Smooth muscle cell (in vitro differentiated cells): ENCODE data around the gene VEPH1. TPM values are rescaled to one million over a fixed set of nuclear protein-coding genes. Genes with fewer than 3 reads are reported as not detected.

Experiments
- DNase-seq: peaks from one replicate; lab custom pipeline; 2025; ENCODE audit not compliant: unreplicated experiment; lab: John Stamatoyannopoulos, UW
- H2AFZ ChIP-seq: fragments of 200-600 bp; sonication (generic); 2 replicates; pipeline ENCODE4 v1.6.0; 2016; ENCODE audit warnings: antibody characterized with exemption, low read depth, mild to moderate bottlenecking
- H3F3A ChIP-seq: fragments of 200-600 bp; sonication (generic); 2 replicates; pipeline ENCODE4 v1.6.0; 2017; ENCODE audit warnings: antibody characterized with exemption, low read depth
- H3K27ac ChIP-seq: fragments of 200-600 bp; sonication (generic); 2 replicates; pipeline ENCODE4 v1.5.1; 2016; ENCODE audit warnings: low read depth, mild to moderate bottlenecking
- H3K27me3 ChIP-seq: fragments of 200-600 bp; sonication (generic); 2 replicates; pipeline ENCODE4 v1.6.1; 2016; ENCODE audit warnings: low read depth, mild to moderate bottlenecking
- H3K36me3 ChIP-seq: fragments of 200-600 bp; sonication (generic); 2 replicates; pipeline ENCODE4 v1.5.1; 2016; ENCODE audit warnings: low read depth
- H3K4me1 ChIP-seq: fragments of 200-600 bp; sonication (generic); 2 replicates; pipeline ENCODE4 v1.5.1; 2016; ENCODE audit warnings: low read depth
- H3K4me2 ChIP-seq: fragments of 200-600 bp; sonication (generic); 2 replicates; pipeline ENCODE4 v1.6.0; 2016; ENCODE audit warnings: mild to moderate bottlenecking
- H3K4me3 ChIP-seq: fragments of 200-600 bp; sonication (generic); 2 replicates; pipeline ENCODE4 v1.5.1; 2016; ENCODE audit warnings: mild to moderate bottlenecking
- H3K79me2 ChIP-seq: fragments of 200-600 bp; sonication (generic); 2 replicates; pipeline ENCODE4 v1.6.0; 2016; ENCODE audit warnings: low read depth, mild to moderate bottlenecking
- H3K9ac ChIP-seq: fragments of 200-600 bp; sonication (generic); 2 replicates; pipeline ENCODE4 v1.6.0; 2016; ENCODE audit warnings: low read depth
- H3K9me3 ChIP-seq: fragments of 200-600 bp; sonication (generic); replicated peaks from 2 replicates; pipeline ENCODE4 v1.5.1; 2016; ENCODE audit warnings: low read depth
- H4K20me1 ChIP-seq: fragments of 200-600 bp; sonication (generic); 2 replicates; pipeline ENCODE4 v1.6.0; 2016; ENCODE audit warnings: low read depth
- CTCF ChIP-seq: fragments of 200-600 bp; sonication (generic); IDR thresholded peaks from 2 replicates; pipeline ENCODE4 v1.5.1; 2017; ENCODE audit warnings: borderline replicate concordance, mild to moderate bottlenecking, antibody characterized with exemption; ENCODE audit not compliant: insufficient read depth, poor library complexity, severe bottlenecking
- WGBS: methylation state at CpG from one replicate; pipeline ENCODE4 v1.1.7; 2016; ENCODE audit warnings: low lambda C conversion rate; 5-methylcytosine and 5-hydroxymethylcytosine counted together
- polyA plus RNA-seq: library from polyadenylated mRNA; unstranded; fragments of >200 nt; fragmentation: Nextera tagmentation; extraction: Ambion mirVana; gene quantifications from 2 replicates; pipeline ENCODE4 v1.2.1, GENCODE V29; 2016
- total RNA-seq: library from RNA; depleted of rRNA; stranded (reverse); fragments of >200 nt; gene quantifications from 2 replicates; pipeline ENCODE4 v1.2.3, GENCODE V29; 2014

Gene VEPH1
- total and polyA plus RNA-seq, 2 experiments from 2014 or later, result 0.58 to 3.0 TPM

- Histone ChIP-seq H4K20me1 (no peaks in the 10 kb centered on the region), H3K27ac (no peak overlapping the region), H3K79me2 (no peaks in the 10 kb centered on the region), H3F3A (no peaks in the 10 kb centered on the region), H3K36me3 (no peaks in the 10 kb centered on the region), H3K4me3 (no peak overlapping the region), H3K9me3 (no peaks in the 10 kb centered on the region), H2AFZ (no peak overlapping the region), H3K9ac (no peak overlapping the region), H3K4me2 (no peak overlapping the region), H3K4me1 (peaks cover 32% of the 10 kb centered on the region), H3K27me3 (no peaks in the 10 kb centered on the region)
- WGBS, result 97% methylated on average over 3 of the region's 3 CpGs
- no peak for DNase-seq
- TF ChIP-seq CTCF, result no peak
Observed at GRCh38 chr3:157398598-157398997, 104.6 kb downstream of the VEPH1 start.

- H3K9ac ChIP-seq, result no peak overlapping the region
- no peaks in the 10 kb centered on the region for H3K36me3 ChIP-seq
- no peaks in the 10 kb centered on the region for H3F3A ChIP-seq
- no peak overlapping the region for H3K4me3 ChIP-seq
- no peak overlapping the region for H3K4me2 ChIP-seq
- no peaks in the 10 kb centered on the region for H3K79me2 ChIP-seq
- H3K27ac ChIP-seq, result no peak overlapping the region
- no peaks in the 10 kb centered on the region for H3K9me3 ChIP-seq
- 58% methylated on average over 1 of the region's 1 CpG for WGBS
- TF ChIP-seq CTCF, result no peak
- no peak for DNase-seq
- H2AFZ ChIP-seq, result no peak overlapping the region
- no peaks in the 10 kb centered on the region for H3K27me3 ChIP-seq
- H4K20me1 ChIP-seq, result no peaks in the 10 kb centered on the region
- no peaks in the 10 kb centered on the region for H3K4me1 ChIP-seq
Observed at GRCh38 chr3:157394411-157394810, 108.8 kb downstream of the VEPH1 start.

GRCh38 chr3:157393113-157393512 is 110.1 kb downstream of the VEPH1 start:
- Histone ChIP-seq H2AFZ (no peak overlapping the region), H4K20me1 (no peaks in the 10 kb centered on the region), H3K4me1 (peaks cover 1% of the 10 kb centered on the region), H3K4me2 (no peak overlapping the region), H3K27me3 (no peaks in the 10 kb centered on the region), H3F3A (no peaks in the 10 kb centered on the region), H3K27ac (no peak overlapping the region), H3K36me3 (no peaks in the 10 kb centered on the region), H3K9ac (no peak overlapping the region), H3K79me2 (no peaks in the 10 kb centered on the region), H3K9me3 (no peaks in the 10 kb centered on the region), H3K4me3 (no peak overlapping the region)
- no peak for TF ChIP-seq CTCF
- DNase-seq, result no peak

- H3K9me3 ChIP-seq, result no peaks in the 10 kb centered on the region
- WGBS, result 92% methylated on average over 4 of the region's 4 CpGs
- no peak overlapping the region for H3K9ac ChIP-seq
- H3K79me2 ChIP-seq, result no peaks in the 10 kb centered on the region
- no peak overlapping the region for H2AFZ ChIP-seq
- no peaks in the 10 kb centered on the region for H3F3A ChIP-seq
- H3K27me3 ChIP-seq, result no peaks in the 10 kb centered on the region
- no peak overlapping the region for H3K4me2 ChIP-seq
- H3K4me1 ChIP-seq, result peaks cover 6% of the 10 kb centered on the region
- no peak for DNase-seq
- no peaks in the 10 kb centered on the region for H3K36me3 ChIP-seq
- H4K20me1 ChIP-seq, result no peaks in the 10 kb centered on the region
- no peak overlapping the region for H3K27ac ChIP-seq
- H3K4me3 ChIP-seq, result no peak overlapping the region
- no peak for TF ChIP-seq CTCF
Observed at GRCh38 chr3:157392104-157392503, 111.1 kb downstream of the VEPH1 start.
